GM23338 (cell line): ENCODE measurements around the gene FARSA. TPM values are rescaled to one million over a fixed set of nuclear protein-coding genes. Genes with fewer than 3 reads are reported as not detected.

Source experiments
- ATAC-seq: fragments of 200-7000 bp; cut with Tn5 transposase; 3 replicates; pipeline ENCODE4 v1.9.1; 2020
- DNase-seq: peaks from one replicate; pipeline ENCODE4 v3.0.0-alpha.2; 2015; ENCODE audit warnings: low spot score
- H2AFZ ChIP-seq: fragments of 200-600 bp; sonication (generic); 2 replicates; pipeline ENCODE4 v1.8.0; 2016; ENCODE audit warnings: antibody characterized with exemption, mild to moderate bottlenecking, moderate library complexity
- H3F3A ChIP-seq: fragments of 200-600 bp; sonication (generic); replicated peaks from 2 replicates; pipeline ENCODE4 v1.8.0; 2017; ENCODE audit warnings: antibody characterized with exemption, mixed run types, low read depth
- H3K27ac ChIP-seq: fragments of 200-600 bp; sonication (generic); 2 replicates; pipeline ENCODE4 v1.6.1; 2016; ENCODE audit warnings: low read depth
- H3K27me3 ChIP-seq: fragments of 200-600 bp; sonication (generic); 2 replicates; pipeline ENCODE4 v1.8.0; 2016; ENCODE audit warnings: mild to moderate bottlenecking, mixed run types, moderate library complexity; ENCODE audit not compliant: insufficient read depth
- H3K36me3 ChIP-seq: fragments of 200-600 bp; sonication (generic); 2 replicates; pipeline ENCODE4 v1.8.0; 2016; ENCODE audit warnings: mild to moderate bottlenecking; ENCODE audit not compliant: insufficient read depth
- H3K4me1 ChIP-seq: fragments of 200-600 bp; sonication (generic); 2 replicates; pipeline ENCODE4 v1.8.0; 2016; ENCODE audit warnings: mild to moderate bottlenecking, moderate library complexity; ENCODE audit not compliant: insufficient read depth
- H3K4me2 ChIP-seq: fragments of 200-600 bp; sonication (generic); 2 replicates; pipeline ENCODE4 v1.7.1; 2017; ENCODE audit warnings: mixed run types
- H3K4me3 ChIP-seq: fragments of 200-600 bp; sonication (generic); 2 replicates; pipeline ENCODE4 v1.6.1; 2016; ENCODE audit warnings: mixed run types
- H3K79me2 ChIP-seq: fragments of 200-600 bp; sonication (generic); replicated peaks from 2 replicates; pipeline ENCODE4 v1.8.0; 2017; ENCODE audit warnings: mild to moderate bottlenecking; ENCODE audit not compliant: insufficient read depth
- H3K9me2 ChIP-seq: fragments of 200-600 bp; sonication (generic); 2 replicates; pipeline ENCODE4 v1.8.0; 2017; ENCODE audit not compliant: insufficient read depth
- H4K20me1 ChIP-seq: fragments of 200-600 bp; sonication (generic); replicated peaks from 2 replicates; pipeline ENCODE4 v1.8.0; 2017; ENCODE audit warnings: mild to moderate bottlenecking; ENCODE audit not compliant: insufficient read depth
- H3K27ac Mint-ChIP-seq: 2 replicates; pipeline ENCODE4 v1.8.0; 2020; ENCODE audit warnings: inconsistent platforms, mild to moderate bottlenecking, moderate library complexity, mixed read lengths
- H3K27me3 Mint-ChIP-seq: 3 replicates; pipeline ENCODE4 v1.8.0; 2022; ENCODE audit warnings: low read depth, mild to moderate bottlenecking, moderate library complexity, mixed read lengths, inconsistent platforms; ENCODE audit not compliant: insufficient read depth, poor library complexity
- H3K36me3 Mint-ChIP-seq: 3 replicates; pipeline ENCODE4 v1.8.0; 2021; ENCODE audit warnings: low read depth, mild to moderate bottlenecking, inconsistent platforms, moderate library complexity, mixed read lengths
- H3K4me1 Mint-ChIP-seq: 3 replicates; pipeline ENCODE4 v1.8.0; 2020; ENCODE audit warnings: mild to moderate bottlenecking, inconsistent platforms, mixed read lengths
- H3K4me3 Mint-ChIP-seq: 3 replicates; pipeline ENCODE4 v1.8.0; 2021; ENCODE audit warnings: moderate library complexity, mild to moderate bottlenecking, inconsistent platforms, mixed read lengths
- H3K9me3 Mint-ChIP-seq: 3 replicates; pipeline ENCODE4 v1.8.0; 2020; ENCODE audit warnings: moderate library complexity, mild to moderate bottlenecking, inconsistent platforms, mixed read lengths
- ZNF331 ChIP-seq: fragments of 250-450 bp; sonication (Bioruptor Pico); IDR thresholded peaks from 2 replicates; pipeline ENCODE4 v1.5.0; 2020; ENCODE audit warnings: low read depth, mild to moderate bottlenecking, moderate library complexity
- polyA plus RNA-seq: library from polyadenylated mRNA; unstranded; fragments of >200 nt; fragmentation: Nextera tagmentation; extraction: Ambion mirVana; gene quantifications from 2 replicates; pipeline ENCODE4 v1.2.1, GENCODE V29; 2016
- total RNA-seq: library from RNA; depleted of rRNA; stranded (reverse); fragments of >200 nt; shearing (Covaris generic); gene quantifications from 2 replicates; pipeline ENCODE4 v1.2.3, GENCODE V29; 2014
- TF ChIP-seq, protein P1 (sequence below): fragments of 250-450 bp; sonication (Bioruptor Pico); IDR thresholded peaks from 2 replicates; pipeline ENCODE4 v1.5.0; 2020; ENCODE audit warnings: mild to moderate bottlenecking, moderate library complexity
- TF ChIP-seq, protein P2 (sequence below), 2 experiments: fragments of 200-600 bp in 1 of 2; sonication (generic) in 1 of 2; conservative IDR thresholded peaks; 2 replicates each; pipeline versions ENCODE4 v1.5.1 to v1.6.1; 2016 to 2017; ENCODE audit warnings: antibody characterized with exemption in 2 of 2, low read depth in 2 of 2, mild to moderate bottlenecking in 2 of 2, moderate library complexity in 1 of 2

The FARSA gene
- total and polyA plus RNA-seq, 2 experiments from 2014 or later: 74.7 to 86.4 TPM

DNA sequence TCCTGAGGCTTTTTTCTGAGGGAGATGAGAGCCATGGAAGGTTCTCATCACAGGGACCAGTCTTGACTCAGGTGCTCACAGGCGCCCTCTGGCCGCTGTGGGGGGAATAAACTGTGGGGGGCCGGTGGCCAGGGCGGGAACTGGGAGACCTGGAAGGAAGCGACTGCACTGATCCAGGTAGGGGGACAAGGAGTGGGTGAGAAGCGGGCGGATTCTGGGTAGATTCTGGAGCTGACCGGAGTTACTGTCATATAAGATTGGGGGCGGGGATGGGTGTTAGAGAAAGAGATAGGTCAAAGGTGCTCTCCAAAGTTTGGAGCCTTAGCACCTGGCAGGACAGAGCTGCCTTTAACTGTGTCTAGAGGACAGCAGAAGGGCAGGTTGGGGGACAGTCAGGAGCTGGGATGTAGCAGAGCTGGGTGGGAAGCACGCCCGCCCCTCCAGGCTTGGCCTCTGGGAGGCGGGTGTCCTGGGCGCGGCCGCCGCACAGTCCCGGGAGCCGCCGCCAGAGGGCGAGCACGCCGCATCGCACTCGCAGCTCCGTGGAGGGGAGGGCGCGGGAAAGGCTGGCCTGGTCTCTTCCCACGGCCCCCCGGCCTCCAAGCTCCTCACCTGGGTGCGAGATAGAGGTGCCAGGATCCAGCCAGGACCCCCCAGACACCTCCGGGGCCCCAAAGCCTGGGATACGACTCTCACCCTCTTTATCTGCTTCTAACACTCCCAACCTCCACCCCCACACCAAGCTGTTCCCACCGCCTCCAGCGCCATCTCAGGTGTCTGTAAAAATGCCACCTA is 31.7 kb upstream of the FARSA start (continued):
- TF ChIP-seq, protein P1, sequence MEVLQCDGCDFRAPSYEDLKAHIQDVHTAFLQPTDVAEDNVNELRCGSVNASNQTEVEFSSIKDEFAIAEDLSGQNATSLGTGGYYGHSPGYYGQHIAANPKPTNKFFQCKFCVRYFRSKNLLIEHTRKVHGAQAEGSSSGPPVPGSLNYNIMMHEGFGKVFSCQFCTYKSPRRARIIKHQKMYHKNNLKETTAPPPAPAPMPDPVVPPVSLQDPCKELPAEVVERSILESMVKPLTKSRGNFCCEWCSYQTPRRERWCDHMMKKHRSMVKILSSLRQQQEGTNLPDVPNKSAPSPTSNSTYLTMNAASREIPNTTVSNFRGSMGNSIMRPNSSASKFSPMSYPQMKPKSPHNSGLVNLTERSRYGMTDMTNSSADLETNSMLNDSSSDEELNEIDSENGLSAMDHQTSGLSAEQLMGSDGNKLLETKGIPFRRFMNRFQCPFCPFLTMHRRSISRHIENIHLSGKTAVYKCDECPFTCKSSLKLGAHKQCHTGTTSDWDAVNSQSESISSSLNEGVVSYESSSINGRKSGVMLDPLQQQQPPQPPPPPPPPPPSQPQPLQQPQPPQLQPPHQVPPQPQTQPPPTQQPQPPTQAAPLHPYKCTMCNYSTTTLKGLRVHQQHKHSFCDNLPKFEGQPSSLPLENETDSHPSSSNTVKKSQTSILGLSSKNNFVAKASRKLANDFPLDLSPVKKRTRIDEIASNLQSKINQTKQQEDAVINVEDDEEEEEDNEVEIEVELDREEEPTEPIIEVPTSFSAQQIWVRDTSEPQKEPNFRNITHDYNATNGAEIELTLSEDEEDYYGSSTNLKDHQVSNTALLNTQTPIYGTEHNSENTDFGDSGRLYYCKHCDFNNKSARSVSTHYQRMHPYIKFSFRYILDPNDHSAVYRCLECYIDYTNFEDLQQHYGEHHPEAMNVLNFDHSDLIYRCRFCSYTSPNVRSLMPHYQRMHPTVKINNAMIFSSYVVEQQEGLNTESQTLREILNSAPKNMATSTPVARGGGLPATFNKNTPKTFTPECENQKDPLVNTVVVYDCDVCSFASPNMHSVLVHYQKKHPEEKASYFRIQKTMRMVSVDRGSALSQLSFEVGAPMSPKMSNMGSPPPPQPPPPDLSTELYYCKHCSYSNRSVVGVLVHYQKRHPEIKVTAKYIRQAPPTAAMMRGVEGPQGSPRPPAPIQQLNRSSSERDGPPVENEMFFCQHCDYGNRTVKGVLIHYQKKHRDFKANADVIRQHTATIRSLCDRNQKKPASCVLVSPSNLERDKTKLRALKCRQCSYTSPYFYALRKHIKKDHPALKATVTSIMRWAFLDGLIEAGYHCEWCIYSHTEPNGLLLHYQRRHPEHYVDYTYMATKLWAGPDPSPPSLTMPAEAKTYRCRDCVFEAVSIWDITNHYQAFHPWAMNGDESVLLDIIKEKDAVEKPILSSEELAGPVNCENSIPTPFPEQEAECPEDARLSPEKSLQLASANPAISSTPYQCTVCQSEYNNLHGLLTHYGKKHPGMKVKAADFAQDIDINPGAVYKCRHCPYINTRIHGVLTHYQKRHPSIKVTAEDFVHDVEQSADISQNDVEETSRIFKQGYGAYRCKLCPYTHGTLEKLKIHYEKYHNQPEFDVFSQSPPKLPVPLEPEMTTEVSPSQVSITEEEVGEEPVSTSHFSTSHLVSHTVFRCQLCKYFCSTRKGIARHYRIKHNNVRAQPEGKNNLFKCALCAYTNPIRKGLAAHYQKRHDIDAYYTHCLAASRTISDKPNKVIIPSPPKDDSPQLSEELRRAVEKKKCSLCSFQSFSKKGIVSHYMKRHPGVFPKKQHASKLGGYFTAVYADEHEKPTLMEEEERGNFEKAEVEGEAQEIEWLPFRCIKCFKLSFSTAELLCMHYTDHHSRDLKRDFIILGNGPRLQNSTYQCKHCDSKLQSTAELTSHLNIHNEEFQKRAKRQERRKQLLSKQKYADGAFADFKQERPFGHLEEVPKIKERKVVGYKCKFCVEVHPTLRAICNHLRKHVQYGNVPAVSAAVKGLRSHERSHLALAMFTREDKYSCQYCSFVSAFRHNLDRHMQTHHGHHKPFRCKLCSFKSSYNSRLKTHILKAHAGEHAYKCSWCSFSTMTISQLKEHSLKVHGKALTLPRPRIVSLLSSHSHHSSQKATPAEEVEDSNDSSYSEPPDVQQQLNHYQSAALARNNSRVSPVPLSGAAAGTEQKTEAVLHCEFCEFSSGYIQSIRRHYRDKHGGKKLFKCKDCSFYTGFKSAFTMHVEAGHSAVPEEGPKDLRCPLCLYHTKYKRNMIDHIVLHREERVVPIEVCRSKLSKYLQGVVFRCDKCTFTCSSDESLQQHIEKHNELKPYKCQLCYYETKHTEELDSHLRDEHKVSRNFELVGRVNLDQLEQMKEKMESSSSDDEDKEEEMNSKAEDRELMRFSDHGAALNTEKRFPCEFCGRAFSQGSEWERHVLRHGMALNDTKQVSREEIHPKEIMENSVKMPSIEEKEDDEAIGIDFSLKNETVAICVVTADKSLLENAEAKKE (CRISPR knock-in tag): peak; percentile 41; the same call in 1 of the 2 replicates
- TF ChIP-seq, protein P2, sequence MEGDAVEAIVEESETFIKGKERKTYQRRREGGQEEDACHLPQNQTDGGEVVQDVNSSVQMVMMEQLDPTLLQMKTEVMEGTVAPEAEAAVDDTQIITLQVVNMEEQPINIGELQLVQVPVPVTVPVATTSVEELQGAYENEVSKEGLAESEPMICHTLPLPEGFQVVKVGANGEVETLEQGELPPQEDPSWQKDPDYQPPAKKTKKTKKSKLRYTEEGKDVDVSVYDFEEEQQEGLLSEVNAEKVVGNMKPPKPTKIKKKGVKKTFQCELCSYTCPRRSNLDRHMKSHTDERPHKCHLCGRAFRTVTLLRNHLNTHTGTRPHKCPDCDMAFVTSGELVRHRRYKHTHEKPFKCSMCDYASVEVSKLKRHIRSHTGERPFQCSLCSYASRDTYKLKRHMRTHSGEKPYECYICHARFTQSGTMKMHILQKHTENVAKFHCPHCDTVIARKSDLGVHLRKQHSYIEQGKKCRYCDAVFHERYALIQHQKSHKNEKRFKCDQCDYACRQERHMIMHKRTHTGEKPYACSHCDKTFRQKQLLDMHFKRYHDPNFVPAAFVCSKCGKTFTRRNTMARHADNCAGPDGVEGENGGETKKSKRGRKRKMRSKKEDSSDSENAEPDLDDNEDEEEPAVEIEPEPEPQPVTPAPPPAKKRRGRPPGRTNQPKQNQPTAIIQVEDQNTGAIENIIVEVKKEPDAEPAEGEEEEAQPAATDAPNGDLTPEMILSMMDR (conservative IDR thresholded peaks at IDR 0.05; ENCODE audit: low read depth in 2 of 2): peak; percentile 68 to 91

DNA sequence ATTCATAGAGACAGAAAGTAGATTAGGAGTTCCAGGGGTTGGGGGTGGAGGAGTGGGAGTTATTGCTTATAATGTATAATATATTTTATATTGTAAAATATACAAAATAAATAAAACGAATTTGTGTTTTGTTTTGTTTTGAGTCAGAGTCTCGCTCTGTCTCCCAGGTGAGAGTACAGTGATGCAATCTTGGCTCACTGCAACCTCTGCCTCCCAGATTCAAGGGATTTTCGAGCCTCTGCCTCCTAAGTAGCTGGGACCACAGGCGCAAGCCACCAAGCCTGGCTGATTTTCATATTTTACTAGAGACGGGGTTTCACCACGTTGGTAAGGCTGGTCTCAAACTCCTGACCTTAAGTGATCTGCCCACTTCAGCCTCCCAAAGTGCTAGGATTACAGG is 26.0 kb upstream of the FARSA start:
- Histone ChIP-seq H3K36me3 (peaks cover 5% of the 10 kb centered on the region; the same call in 1 of the 2 replicates), H3K27me3 (no peaks in the 10 kb centered on the region), H3K4me1 (peaks cover 11% of the 10 kb centered on the region; the same call in 1 of the 2 replicates), H3K27ac (no peak overlapping the region), H4K20me1 (peaks cover 12% of the 10 kb centered on the region; the same call in 1 of the 2 replicates), H3K79me2 (peaks cover 30% of the 10 kb centered on the region), H3F3A (peaks cover 17% of the 10 kb centered on the region), H3K4me3 (no peak overlapping the region), H3K9me2 (no peaks in the 10 kb centered on the region), H2AFZ (no peak overlapping the region), H3K4me2 (no peak overlapping the region)
- H3K4me1 Mint-ChIP-seq: peaks cover 15% of the 10 kb centered on the region
- peaks cover 11% of the 10 kb centered on the region for H3K27me3 Mint-ChIP-seq
- no peak overlapping the region for H3K4me3 Mint-ChIP-seq
- H3K36me3 Mint-ChIP-seq: peaks cover 14% of the 10 kb centered on the region
- no peak for DNase-seq
- H3K9me3 Mint-ChIP-seq: no peaks in the 10 kb centered on the region; the same call in 2 of the 3 replicates
- no peak overlapping the region for H3K27ac Mint-ChIP-seq
- ATAC-seq: no peak
- TF ChIP-seq, protein P1 (CRISPR knock-in tag): no peak
- TF ChIP-seq ZNF331 (CRISPR knock-in tag): no peak
